ENCODE data around the gene EPHB3.

The EPHB3 gene

GRCh38 chr3:184561061-184561912, at the start of gene EPHB3:
TSS of gene EPHB3 (plus strand) at chr3:184561785. CDS start at chr3:184562236, 451 bp downstream.
- DNase-seq (ENCODE audit: low read depth), result peak; percentile 93

DNA sequence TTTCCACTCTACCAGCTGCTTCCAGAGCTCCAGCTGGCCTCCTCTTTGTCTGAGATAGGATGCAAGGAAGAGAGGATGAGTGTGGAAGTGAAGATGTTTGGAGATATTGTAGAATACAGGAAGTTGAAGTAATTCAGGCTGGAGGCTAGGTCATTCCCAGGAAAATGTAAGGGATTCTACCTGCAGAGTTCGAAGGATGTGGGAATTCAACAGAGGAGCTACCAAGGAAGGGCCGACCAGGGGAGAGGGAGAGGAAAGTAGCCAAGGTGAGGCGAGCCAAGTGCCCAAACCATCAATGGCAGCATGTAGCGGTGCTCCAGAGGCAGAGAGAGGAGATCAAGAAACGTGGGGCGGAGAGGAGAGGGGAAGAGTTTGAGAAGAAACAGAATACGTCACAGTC, 49.0 kb upstream of the EPHB3 start:
- no peak for DNase-seq (ENCODE audit: low read depth)

DNA sequence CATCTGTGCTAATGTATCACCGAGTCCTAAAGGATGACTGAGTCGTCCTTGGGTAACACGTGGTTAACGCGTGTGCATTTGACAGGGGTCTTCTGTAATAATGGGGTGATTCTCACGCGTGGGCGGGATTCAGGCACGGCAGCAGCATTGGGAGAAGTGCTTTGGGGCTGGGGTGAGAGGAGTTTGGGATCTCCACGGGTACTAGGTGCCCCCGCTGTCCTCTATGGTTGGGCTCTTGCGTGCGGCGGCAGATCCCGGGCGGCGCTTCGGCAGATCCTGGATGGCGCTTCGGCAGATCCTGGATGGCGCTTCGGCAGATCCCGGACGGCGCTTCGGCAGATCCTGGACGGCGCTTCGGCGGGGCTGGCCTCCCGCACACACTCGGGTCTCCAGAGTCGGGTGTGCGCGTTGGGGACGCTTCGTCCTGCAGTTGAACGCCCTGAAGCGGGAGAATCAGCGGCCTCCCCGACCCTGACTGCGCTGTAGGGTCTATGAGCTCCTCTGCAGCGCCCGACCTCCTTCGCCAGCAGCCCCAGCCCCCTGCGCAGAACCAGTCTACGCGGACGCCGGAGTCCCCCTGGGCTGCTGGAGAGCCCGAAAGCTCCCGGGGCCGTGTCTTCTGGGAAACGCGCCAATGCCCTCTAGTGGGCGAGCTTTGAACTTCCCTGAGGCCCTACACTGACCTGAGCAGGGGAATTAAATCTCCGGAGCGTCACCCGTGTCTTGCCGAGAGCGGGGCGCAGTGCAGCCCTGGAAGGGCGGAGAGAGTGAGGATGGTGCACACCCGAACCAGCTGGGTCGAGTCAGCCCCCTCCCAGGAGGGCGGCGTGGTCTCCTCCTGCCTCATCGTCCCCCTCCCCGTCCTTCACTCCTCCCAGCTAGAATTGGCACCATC, 48.1 kb upstream of the EPHB3 start:
- DNase-seq (ENCODE audit: low read depth), result peak; percentile 27

GRCh38 chr3:184514171-184514490, 47.5 kb upstream of the EPHB3 start:
- no peak for DNase-seq (ENCODE audit: low read depth)

- peak; percentile 30 for DNase-seq (ENCODE audit: low read depth)
Measured at GRCh38 chr3:184523825-184524615, 37.6 kb upstream of the EPHB3 start.

- DNase-seq (ENCODE audit: low read depth), result no peak
Measured at GRCh38 chr3:184524981-184525336, 36.6 kb upstream of the EPHB3 start.

- DNase-seq (ENCODE audit: low read depth), result no peak
Measured at GRCh38 chr3:184525337-184526087, 36.1 kb upstream of the EPHB3 start.

DNA sequence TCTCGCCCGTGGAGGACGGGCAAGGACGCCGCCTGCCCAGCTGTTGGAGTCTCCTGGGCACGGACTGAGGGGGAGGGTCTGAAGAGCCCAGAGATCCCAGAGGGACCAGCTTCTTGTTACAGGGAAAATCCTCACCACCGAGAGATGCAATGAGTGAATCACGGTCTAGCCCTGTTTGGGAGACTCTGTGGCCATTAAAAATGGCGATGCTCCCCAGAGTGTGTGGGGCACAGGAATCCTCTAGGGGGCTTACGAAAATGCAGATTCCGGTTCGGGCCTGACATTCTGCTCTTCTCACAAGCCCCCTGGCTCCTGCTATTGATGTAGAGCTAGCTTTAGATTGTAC, 35.5 kb upstream of the EPHB3 start:
- no peak for DNase-seq (ENCODE audit: low read depth)

DNA sequence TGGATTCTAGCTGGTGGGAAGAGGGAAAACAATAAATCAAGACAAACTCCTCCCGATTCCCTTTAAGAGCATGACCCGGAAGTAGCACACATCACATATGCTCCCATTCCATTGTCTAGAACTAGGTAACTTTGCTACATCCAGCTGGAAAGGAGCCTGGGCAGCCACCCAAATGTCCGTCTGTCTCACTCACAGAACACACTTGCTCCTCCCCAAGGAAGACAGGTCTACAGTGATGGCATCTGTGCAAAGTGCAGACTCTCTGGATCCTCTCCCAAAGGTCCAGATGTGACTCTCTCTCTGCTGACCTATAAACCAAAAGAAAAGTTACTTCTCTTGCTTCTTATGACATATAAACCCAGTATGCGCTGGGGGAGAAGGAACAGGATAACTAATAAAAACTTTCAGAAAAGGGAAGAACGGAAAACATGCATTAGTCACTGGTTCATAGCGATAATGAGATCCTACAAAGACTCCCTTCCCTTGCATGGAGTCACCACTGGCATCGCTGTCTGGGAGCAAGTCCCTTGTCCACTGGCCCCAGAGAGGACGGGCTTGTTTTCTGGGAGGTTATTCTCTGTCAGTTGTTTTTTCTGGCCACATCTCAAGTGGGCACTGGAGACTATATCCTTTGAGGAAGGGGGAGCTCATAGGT, 29.8 kb upstream of the EPHB3 start:
- no peak for DNase-seq (ENCODE audit: low read depth)

GRCh38 chr3:184532940-184533732, 28.4 kb upstream of the EPHB3 start:
- DNase-seq (ENCODE audit: low read depth), result no peak

GRCh38 chr3:184537885-184538665, 23.5 kb upstream of the EPHB3 start:
- no peak for DNase-seq (ENCODE audit: low read depth)

GRCh38 chr3:184538666-184539431, 22.7 kb upstream of the EPHB3 start:
- no peak for DNase-seq (ENCODE audit: low read depth)

DNA sequence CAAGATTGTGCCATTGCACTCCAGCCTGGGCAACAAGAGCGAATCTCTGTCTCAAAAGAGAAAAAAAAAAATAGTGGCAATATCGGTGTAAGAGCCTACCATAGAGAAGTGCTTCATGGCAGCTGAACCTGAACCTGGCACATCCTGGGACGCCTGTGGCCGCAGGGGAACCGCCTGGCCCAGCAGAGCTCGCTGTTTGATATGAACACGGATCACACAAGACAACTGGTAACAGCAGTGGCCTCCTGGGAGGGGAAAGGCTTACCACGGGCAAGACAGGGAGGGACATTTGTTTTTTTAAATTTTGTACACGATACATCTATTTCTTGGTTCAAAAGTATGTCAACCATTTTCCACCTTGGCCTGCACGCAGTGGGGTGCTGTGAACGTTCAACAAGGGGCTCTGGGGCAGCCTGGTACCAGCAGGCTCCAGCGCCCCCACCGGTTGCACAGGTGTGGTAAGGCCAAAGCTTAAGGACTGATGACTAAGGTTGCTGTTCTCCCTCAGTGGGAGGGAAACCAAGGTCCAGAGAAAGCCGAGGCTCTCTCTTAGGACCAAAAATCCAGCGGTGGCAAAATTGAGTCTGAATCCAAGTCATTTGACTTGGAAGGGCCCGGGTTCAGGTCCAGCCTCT, 21.7 kb upstream of the EPHB3 start:
- no peak for DNase-seq (ENCODE audit: low read depth)

DNA sequence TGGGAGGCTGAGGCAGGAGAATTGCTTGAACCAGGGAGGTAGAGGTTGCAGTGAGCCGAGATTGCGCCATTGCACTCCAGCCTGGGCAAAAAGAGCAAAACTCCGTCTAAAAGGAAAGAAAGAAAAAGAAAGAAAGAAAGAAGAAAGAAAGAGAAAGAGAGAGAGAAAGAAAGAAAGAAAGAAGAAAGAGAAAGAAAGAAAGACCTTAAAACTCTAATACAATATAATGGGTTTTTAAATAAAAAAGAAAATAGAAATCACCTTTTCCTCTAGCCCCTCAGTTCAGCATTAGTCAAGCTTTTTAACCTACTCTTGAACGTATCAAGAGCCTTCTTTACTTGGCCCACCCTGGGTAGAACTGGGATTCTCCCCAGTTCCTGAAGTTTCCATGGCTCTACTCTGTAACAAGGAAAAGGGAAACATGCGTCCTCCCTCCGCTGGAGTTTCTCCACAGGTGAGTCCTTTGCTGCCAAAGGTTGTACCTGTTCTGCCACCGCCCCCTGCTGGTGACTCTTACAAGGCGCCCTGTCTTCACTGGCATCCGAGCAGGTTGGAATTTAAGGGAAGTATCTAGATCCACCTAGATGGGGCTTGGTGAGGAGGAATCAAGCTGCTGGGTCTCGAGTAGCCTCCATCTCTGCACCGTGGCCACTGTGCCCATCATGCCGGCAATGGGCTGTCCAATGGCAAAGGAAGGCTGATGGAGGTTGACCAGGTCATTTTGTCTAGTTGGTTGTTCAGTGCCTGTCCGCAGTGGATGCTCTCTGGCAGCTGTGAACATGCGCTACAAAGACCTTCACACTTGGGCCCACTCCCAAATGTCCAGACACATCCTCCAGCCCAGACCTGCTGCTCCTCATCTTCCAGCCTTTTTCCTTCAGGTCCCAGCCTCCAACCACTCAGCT, 20.6 kb upstream of the EPHB3 start:
- DNase-seq (ENCODE audit: low read depth), result no peak

GRCh38 chr3:184541886-184542562, 19.6 kb upstream of the EPHB3 start:
- DNase-seq (ENCODE audit: low read depth), result no peak

DNA sequence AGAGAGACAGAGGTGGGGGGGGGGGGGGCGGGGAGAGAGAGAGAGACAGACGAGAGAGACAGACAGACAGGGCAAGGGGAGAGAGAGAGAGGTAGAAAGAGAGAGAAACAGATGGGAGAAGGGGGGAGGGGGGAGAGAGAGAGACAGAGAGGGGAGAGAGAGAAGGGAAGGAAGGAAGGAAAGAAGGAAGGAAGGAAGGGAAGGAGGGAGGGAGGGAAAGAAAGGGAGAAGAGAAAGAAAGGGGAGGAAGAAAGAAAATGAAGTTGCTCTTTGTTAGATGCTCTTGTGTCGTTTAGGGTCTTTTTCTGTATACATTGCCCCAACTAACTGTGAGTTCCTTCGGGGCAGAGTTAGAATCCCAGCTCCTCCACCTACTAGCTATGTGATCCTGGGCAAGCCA, 19.0 kb upstream of the EPHB3 start:
- no peak for DNase-seq (ENCODE audit: low read depth)

- no peak for DNase-seq (ENCODE audit: low read depth)
Measured at GRCh38 chr3:184543256-184543655, 18.3 kb upstream of the EPHB3 start.
